Stimulated activated naive CD8-positive, alpha-beta T cell treated with anti-CD3 and anti-CD28 coated beads, Interleukin-15, Interleukin-2, amounts not matched to agents 100 ng/mL and 50 ng/mL, for 24 hours (primary cell): Measurements from ENCODE around the gene ZC3H13.

Experiments used
- H3K27ac Mint-ChIP-seq: one replicate; pipeline ENCODE4 v1.8.0; 2021; ENCODE audit warnings: mild to moderate bottlenecking, mixed read lengths
- H3K27me3 Mint-ChIP-seq: one replicate; pipeline ENCODE4 v1.8.0; 2021; ENCODE audit warnings: mixed read lengths
- H3K36me3 Mint-ChIP-seq: one replicate; pipeline ENCODE4 v1.8.0; 2021; ENCODE audit warnings: low read depth, mixed read lengths
- H3K4me1 Mint-ChIP-seq: one replicate; pipeline ENCODE4 v1.8.0; 2021; ENCODE audit warnings: low read depth, mixed read lengths
- H3K4me3 Mint-ChIP-seq: one replicate; pipeline ENCODE4 v1.8.0; 2021; ENCODE audit warnings: mild to moderate bottlenecking, mixed read lengths
- H3K9me3 Mint-ChIP-seq: one replicate; pipeline ENCODE4 v1.8.0; 2021; ENCODE audit warnings: mixed read lengths

The ZC3H13 gene, protein sequence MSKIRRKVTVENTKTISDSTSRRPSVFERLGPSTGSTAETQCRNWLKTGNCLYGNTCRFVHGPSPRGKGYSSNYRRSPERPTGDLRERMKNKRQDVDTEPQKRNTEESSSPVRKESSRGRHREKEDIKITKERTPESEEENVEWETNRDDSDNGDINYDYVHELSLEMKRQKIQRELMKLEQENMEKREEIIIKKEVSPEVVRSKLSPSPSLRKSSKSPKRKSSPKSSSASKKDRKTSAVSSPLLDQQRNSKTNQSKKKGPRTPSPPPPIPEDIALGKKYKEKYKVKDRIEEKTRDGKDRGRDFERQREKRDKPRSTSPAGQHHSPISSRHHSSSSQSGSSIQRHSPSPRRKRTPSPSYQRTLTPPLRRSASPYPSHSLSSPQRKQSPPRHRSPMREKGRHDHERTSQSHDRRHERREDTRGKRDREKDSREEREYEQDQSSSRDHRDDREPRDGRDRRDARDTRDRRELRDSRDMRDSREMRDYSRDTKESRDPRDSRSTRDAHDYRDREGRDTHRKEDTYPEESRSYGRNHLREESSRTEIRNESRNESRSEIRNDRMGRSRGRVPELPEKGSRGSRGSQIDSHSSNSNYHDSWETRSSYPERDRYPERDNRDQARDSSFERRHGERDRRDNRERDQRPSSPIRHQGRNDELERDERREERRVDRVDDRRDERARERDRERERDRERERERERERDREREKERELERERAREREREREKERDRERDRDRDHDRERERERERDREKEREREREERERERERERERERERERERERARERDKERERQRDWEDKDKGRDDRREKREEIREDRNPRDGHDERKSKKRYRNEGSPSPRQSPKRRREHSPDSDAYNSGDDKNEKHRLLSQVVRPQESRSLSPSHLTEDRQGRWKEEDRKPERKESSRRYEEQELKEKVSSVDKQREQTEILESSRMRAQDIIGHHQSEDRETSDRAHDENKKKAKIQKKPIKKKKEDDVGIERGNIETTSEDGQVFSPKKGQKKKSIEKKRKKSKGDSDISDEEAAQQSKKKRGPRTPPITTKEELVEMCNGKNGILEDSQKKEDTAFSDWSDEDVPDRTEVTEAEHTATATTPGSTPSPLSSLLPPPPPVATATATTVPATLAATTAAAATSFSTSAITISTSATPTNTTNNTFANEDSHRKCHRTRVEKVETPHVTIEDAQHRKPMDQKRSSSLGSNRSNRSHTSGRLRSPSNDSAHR (N-terminal part only)

GRCh38 chr13:46052319-46053161 lies at the start of gene ZC3H13:
TSS of gene ZC3H13 (minus strand) at chr13:46052746. CDS start at chr13:46045507, 7,239 bp downstream.
- peaks cover 12% of the 10 kb centered on the region for H3K27me3 Mint-ChIP-seq
- H3K4me3 Mint-ChIP-seq = peak within 1 kb of the TSS; percentile 92
- H3K4me1 Mint-ChIP-seq = peaks cover 45% of the 10 kb centered on the region
- H3K9me3 Mint-ChIP-seq = no peaks in the 10 kb centered on the region
- no peaks in the 10 kb centered on the region for H3K36me3 Mint-ChIP-seq
- H3K27ac Mint-ChIP-seq = peak within 1 kb of the TSS; percentile 91

DNA sequence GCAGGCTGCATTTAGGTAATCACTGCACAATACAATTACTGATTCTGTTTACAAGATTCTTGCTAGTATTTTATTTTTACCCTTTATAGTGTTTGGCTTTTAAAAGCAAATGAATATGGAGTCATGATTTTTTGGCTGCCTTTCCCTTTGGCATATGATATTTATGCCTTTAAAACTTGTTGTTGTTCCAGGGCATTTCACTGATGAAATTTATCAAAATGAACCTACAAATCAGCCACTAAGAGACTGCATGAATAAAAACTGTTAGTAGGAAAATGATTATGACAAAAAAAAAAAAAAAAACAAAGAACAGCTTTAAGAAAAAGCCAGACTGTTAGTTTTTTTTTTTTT lies 49.7 kb upstream of the ZC3H13 start:
- Mint-ChIP-seq H3K4me3 (no peak overlapping the region), H3K9me3 (no peaks in the 10 kb centered on the region), H3K4me1 (peaks cover 8% of the 10 kb centered on the region), H3K27ac (no peak overlapping the region), H3K27me3 (no peaks in the 10 kb centered on the region), H3K36me3 (no peaks in the 10 kb centered on the region)

- no peaks in the 10 kb centered on the region for H3K36me3 Mint-ChIP-seq
- no peak overlapping the region for H3K27ac Mint-ChIP-seq
- peaks cover 3% of the 10 kb centered on the region for H3K4me1 Mint-ChIP-seq
- H3K4me3 Mint-ChIP-seq = no peak overlapping the region
- no peaks in the 10 kb centered on the region for H3K9me3 Mint-ChIP-seq
- no peaks in the 10 kb centered on the region for H3K27me3 Mint-ChIP-seq
Measured at GRCh38 chr13:46101484-46102254, 49.1 kb upstream of the ZC3H13 start.

- H3K27ac Mint-ChIP-seq = no peak overlapping the region
- no peak overlapping the region for H3K4me3 Mint-ChIP-seq
- H3K27me3 Mint-ChIP-seq = no peaks in the 10 kb centered on the region
- no peaks in the 10 kb centered on the region for H3K9me3 Mint-ChIP-seq
- no peaks in the 10 kb centered on the region for H3K36me3 Mint-ChIP-seq
- peaks cover under 1% of the 10 kb centered on the region for H3K4me1 Mint-ChIP-seq
Measured at GRCh38 chr13:46101002-46101401, 48.5 kb upstream of the ZC3H13 start.

GRCh38 chr13:46100191-46100815 lies 47.8 kb upstream of the ZC3H13 start:
- Mint-ChIP-seq H3K9me3 (no peaks in the 10 kb centered on the region), H3K27ac (no peak overlapping the region), H3K4me1 (no peaks in the 10 kb centered on the region), H3K4me3 (no peak overlapping the region), H3K36me3 (no peaks in the 10 kb centered on the region), H3K27me3 (no peaks in the 10 kb centered on the region)

DNA sequence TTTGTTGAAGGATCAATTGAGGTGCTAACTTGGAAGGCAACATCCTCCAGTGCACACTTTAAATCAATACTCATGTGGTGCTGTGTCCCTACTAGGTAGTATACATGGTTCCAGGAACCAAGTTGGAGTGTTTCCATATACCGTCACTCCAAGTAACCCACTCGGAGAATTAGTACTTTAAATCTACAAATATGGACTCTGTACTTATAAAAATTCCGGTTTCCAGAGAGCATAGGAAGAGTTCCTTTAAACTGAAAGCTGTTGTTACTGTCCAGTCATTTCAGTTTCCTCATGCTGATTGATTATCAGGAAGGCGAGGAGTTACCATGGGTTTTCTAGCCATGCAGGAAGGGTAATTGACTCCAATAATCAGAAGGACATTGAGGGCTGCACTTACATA lies 45.1 kb upstream of the ZC3H13 start:
- Mint-ChIP-seq H3K4me1 (no peaks in the 10 kb centered on the region), H3K9me3 (no peaks in the 10 kb centered on the region), H3K36me3 (no peaks in the 10 kb centered on the region), H3K4me3 (no peak overlapping the region), H3K27me3 (peaks cover 4% of the 10 kb centered on the region), H3K27ac (no peak overlapping the region)

DNA sequence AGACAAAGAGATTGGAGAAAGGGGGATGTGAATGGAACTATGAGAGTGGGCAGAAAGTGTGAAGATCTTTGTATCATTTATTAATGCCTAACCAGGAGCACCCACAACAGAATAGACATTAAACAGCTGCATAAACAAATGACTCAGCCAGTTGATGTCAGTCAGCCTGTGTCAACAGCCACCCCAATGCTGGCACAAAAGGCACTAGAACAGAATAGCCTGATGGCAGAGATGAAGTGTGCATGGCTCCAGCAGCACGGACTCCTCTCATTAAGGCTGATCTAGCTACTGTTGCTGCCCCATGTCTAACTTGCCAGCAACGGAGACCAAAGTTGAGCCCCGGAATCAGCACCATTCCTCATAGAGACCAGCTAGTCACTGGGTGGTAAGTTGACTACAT lies 44.5 kb upstream of the ZC3H13 start:
- Mint-ChIP-seq H3K27ac (no peak overlapping the region), H3K36me3 (no peaks in the 10 kb centered on the region), H3K9me3 (no peaks in the 10 kb centered on the region), H3K27me3 (peaks cover 8% of the 10 kb centered on the region), H3K4me1 (no peaks in the 10 kb centered on the region), H3K4me3 (no peak overlapping the region)

- Mint-ChIP-seq H3K4me1 (no peaks in the 10 kb centered on the region), H3K27ac (no peak overlapping the region), H3K27me3 (peaks cover 8% of the 10 kb centered on the region), H3K36me3 (no peaks in the 10 kb centered on the region), H3K9me3 (no peaks in the 10 kb centered on the region), H3K4me3 (no peak overlapping the region)
Measured at GRCh38 chr13:46094478-46094877, 41.9 kb upstream of the ZC3H13 start.

GRCh38 chr13:46088821-46089562 lies 36.4 kb upstream of the ZC3H13 start:
- Mint-ChIP-seq H3K4me1 (no peaks in the 10 kb centered on the region), H3K27ac (no peak overlapping the region), H3K9me3 (no peaks in the 10 kb centered on the region), H3K27me3 (peaks cover 8% of the 10 kb centered on the region), H3K4me3 (no peak overlapping the region), H3K36me3 (no peaks in the 10 kb centered on the region)

DNA sequence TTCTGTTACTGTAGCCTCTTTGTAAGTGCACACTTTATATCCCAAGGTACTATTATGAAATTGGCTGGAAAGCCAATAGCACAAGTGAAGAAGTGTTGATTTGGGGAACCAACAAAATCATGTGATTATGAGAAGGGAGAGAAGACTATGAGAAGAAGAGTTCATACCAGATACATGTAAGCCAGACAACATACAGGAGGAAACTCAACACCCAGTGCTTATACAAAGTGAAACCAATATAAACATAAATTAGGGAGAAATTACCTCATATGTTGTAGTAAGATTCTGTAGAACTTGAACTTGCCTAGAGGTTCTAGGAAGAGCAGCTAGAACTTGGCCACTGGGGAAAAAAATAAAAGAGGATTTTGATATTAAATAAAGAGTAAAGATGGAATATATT lies 34.9 kb upstream of the ZC3H13 start:
- H3K27ac Mint-ChIP-seq = no peak overlapping the region
- no peaks in the 10 kb centered on the region for H3K4me1 Mint-ChIP-seq
- no peaks in the 10 kb centered on the region for H3K36me3 Mint-ChIP-seq
- H3K4me3 Mint-ChIP-seq = no peak overlapping the region
- H3K27me3 Mint-ChIP-seq = peaks cover 2% of the 10 kb centered on the region
- H3K9me3 Mint-ChIP-seq = no peaks in the 10 kb centered on the region

- H3K9me3 Mint-ChIP-seq = no peaks in the 10 kb centered on the region
- no peak overlapping the region for H3K4me3 Mint-ChIP-seq
- H3K36me3 Mint-ChIP-seq = no peaks in the 10 kb centered on the region
- H3K27ac Mint-ChIP-seq = no peak overlapping the region
- no peaks in the 10 kb centered on the region for H3K27me3 Mint-ChIP-seq
- no peaks in the 10 kb centered on the region for H3K4me1 Mint-ChIP-seq
Measured at GRCh38 chr13:46086985-46087384, 34.4 kb upstream of the ZC3H13 start.

DNA sequence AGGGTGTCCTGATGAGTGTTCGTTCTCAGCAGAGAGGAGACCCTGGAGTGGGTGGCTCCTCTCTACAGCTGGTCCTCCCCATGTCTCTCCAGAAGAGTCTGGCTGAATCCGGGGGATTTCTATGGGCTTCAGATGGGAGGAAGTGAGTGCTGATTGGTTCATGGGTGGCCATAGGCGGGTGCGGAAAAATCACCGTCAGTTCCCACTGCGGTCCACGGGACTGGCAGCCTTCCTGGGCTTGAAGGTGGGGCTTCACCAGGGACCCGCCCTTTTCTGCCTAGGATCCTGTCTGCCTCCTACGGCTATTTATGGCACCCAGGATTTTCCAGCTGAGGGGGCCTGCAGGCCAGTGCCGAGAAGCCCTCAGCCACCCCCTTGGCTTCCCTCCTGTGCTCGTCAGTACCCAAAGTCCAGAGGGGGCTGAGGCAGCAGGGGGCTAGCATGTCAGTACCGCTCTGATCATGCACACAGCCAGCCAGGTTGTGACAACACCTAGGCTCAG lies 33.9 kb upstream of the ZC3H13 start:
- no peak overlapping the region for H3K4me3 Mint-ChIP-seq
- H3K36me3 Mint-ChIP-seq = no peaks in the 10 kb centered on the region

DNA sequence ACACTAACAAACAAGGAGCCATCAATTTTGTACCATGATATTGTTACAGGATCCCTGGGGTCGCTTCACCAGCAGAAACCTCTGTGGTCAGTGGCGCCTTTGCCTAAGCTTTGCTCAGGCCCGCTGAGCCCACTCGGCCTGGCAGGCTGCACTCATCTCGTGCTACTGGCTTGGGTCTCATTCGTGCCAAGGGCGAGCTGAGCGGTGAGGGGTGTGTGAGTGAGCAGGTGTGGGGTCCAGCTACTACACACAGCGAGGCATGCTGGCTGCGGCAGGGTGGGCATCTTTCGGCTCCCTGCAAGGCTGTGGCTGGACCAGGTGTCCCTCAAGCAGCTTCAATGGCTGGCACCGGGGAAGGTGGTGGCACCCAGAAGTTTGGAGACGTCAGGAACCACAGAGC lies 33.2 kb upstream of the ZC3H13 start:
- no peaks in the 10 kb centered on the region for H3K27me3 Mint-ChIP-seq
- H3K4me1 Mint-ChIP-seq = no peaks in the 10 kb centered on the region
- no peak overlapping the region for H3K4me3 Mint-ChIP-seq
- no peaks in the 10 kb centered on the region for H3K9me3 Mint-ChIP-seq
- no peak overlapping the region for H3K27ac Mint-ChIP-seq
- no peaks in the 10 kb centered on the region for H3K36me3 Mint-ChIP-seq

More for the DNA sequence above, 33.9 kb upstream of the ZC3H13 start:
- Mint-ChIP-seq H3K4me1 (no peaks in the 10 kb centered on the region), H3K9me3 (no peaks in the 10 kb centered on the region), H3K27ac (no peak overlapping the region), H3K27me3 (no peaks in the 10 kb centered on the region)
